ENCODE data around the gene PIAS1.

GRCh38 chr15:68232937-68233336 is 178.8 kb downstream of the PIAS1 start:
- TF ChIP-seq CTCF (IDR thresholded peaks at IDR 0.05) (no peak), POLR2A (IDR thresholded peaks at IDR 0.05) (no peak)
